ENCODE data around the gene GNA12.

Gene GNA12

GRCh38 chr7:2809903-2810625 is 34.0 kb downstream of the GNA12 start:
- Histone ChIP-seq H3K27me3 (replicated peaks; ENCODE audit: insufficient read depth, low read length) (no peaks in the 10 kb centered on the region), H3K9me2 (replicated peaks; ENCODE audit: insufficient read depth, low read length) (no peaks in the 10 kb centered on the region), H3K36me3 (replicated peaks; ENCODE audit: insufficient read depth, low read length) (no peaks in the 10 kb centered on the region), H3K27ac (ENCODE audit: low read length) (no peak overlapping the region), H3K9ac (ENCODE audit: low read length) (no peak overlapping the region), H3F3A (ENCODE audit: insufficient read depth, low read length) (no peaks in the 10 kb centered on the region), H4K20me1 (ENCODE audit: insufficient read depth, low read length) (no peaks in the 10 kb centered on the region), H3K9me3 (replicated peaks; ENCODE audit: insufficient read depth, low read length) (no peaks in the 10 kb centered on the region), H3K4me3 (ENCODE audit: low read length) (no peak overlapping the region), H3K4me2 (ENCODE audit: low read depth, low read length) (no peak overlapping the region), H3K79me2 (ENCODE audit: low read length) (peaks cover 26% of the 10 kb centered on the region), H2AFZ (ENCODE audit: low read length) (no peak overlapping the region), H3K4me1 (ENCODE audit: low read length) (no peaks in the 10 kb centered on the region)
- no peak for TF ChIP-seq EZH2phosphoT487 (IDR thresholded peaks at IDR 0.05; ENCODE audit: low read length)
- TF ChIP-seq EZH2 (optimal IDR thresholded peaks at IDR 0.05; ENCODE audit: low read depth, low read length) = no peak
- TF ChIP-seq CTCF (IDR thresholded peaks at IDR 0.05; ENCODE audit: low read length) = no peak
- DNase-seq = no peak

- Histone ChIP-seq H3K9me3 (replicated peaks; ENCODE audit: insufficient read depth, low read length) (no peaks in the 10 kb centered on the region), H2AFZ (ENCODE audit: low read length) (no peak overlapping the region), H3K9ac (ENCODE audit: low read length) (no peak overlapping the region), H3K4me1 (ENCODE audit: low read length) (no peaks in the 10 kb centered on the region), H4K20me1 (ENCODE audit: insufficient read depth, low read length) (no peaks in the 10 kb centered on the region), H3K4me3 (ENCODE audit: low read length) (no peak overlapping the region), H3F3A (ENCODE audit: insufficient read depth, low read length) (no peaks in the 10 kb centered on the region), H3K27me3 (replicated peaks; ENCODE audit: insufficient read depth, low read length) (no peaks in the 10 kb centered on the region), H3K79me2 (ENCODE audit: low read length) (peaks cover 19% of the 10 kb centered on the region; the same call in 1 of the 2 replicates), H3K4me2 (ENCODE audit: low read depth, low read length) (no peak overlapping the region), H3K27ac (ENCODE audit: low read length) (no peak overlapping the region), H3K9me2 (replicated peaks; ENCODE audit: insufficient read depth, low read length) (no peaks in the 10 kb centered on the region), H3K36me3 (replicated peaks; ENCODE audit: insufficient read depth, low read length) (no peaks in the 10 kb centered on the region)
- TF ChIP-seq EZH2 (optimal IDR thresholded peaks at IDR 0.05; ENCODE audit: low read depth, low read length) (no peak), EZH2phosphoT487 (IDR thresholded peaks at IDR 0.05; ENCODE audit: low read length) (no peak), CTCF (IDR thresholded peaks at IDR 0.05; ENCODE audit: low read length) (no peak)
- no peak for DNase-seq
Measured at GRCh38 chr7:2808891-2809665, 35.0 kb downstream of the GNA12 start.

GRCh38 chr7:2807845-2808772 is 36.0 kb downstream of the GNA12 start:
- TF ChIP-seq EZH2phosphoT487 (IDR thresholded peaks at IDR 0.05; ENCODE audit: low read length) (no peak), CTCF (IDR thresholded peaks at IDR 0.05; ENCODE audit: low read length) (no peak), EZH2 (optimal IDR thresholded peaks at IDR 0.05; ENCODE audit: low read depth, low read length) (no peak)
- Histone ChIP-seq H3K9ac (ENCODE audit: low read length) (no peak overlapping the region), H3F3A (ENCODE audit: insufficient read depth, low read length) (no peaks in the 10 kb centered on the region), H3K27me3 (replicated peaks; ENCODE audit: insufficient read depth, low read length) (no peaks in the 10 kb centered on the region), H3K79me2 (ENCODE audit: low read length) (peaks cover 22% of the 10 kb centered on the region; the same call in 1 of the 2 replicates), H3K4me2 (ENCODE audit: low read depth, low read length) (no peak overlapping the region), H3K9me2 (replicated peaks; ENCODE audit: insufficient read depth, low read length) (no peaks in the 10 kb centered on the region), H2AFZ (ENCODE audit: low read length) (no peak overlapping the region), H3K4me3 (ENCODE audit: low read length) (no peak overlapping the region), H3K36me3 (replicated peaks; ENCODE audit: insufficient read depth, low read length) (no peaks in the 10 kb centered on the region), H3K9me3 (replicated peaks; ENCODE audit: insufficient read depth, low read length) (no peaks in the 10 kb centered on the region), H3K4me1 (ENCODE audit: low read length) (no peaks in the 10 kb centered on the region), H3K27ac (ENCODE audit: low read length) (no peak overlapping the region), H4K20me1 (ENCODE audit: insufficient read depth, low read length) (no peaks in the 10 kb centered on the region)
- no peak for DNase-seq

Data from MM.1S (cell line).